SK-N-SH treated with all-trans-retinoic acid at 6 μM for 48 hours (cell line): Measurements from ENCODE around the gene SDC1.

Source experiments
- ATAC-seq: fragments of 200-7000 bp; cut with Tn5 transposase; 3 replicates; pipeline ENCODE4 v1.9.1; 2020; ENCODE audit warnings: mild to moderate bottlenecking, moderate library complexity
- ARNTL ChIP-seq: fragments of 450-650 bp; formaldehyde crosslinking; IDR thresholded peaks from 2 replicates; pipeline ENCODE4 v1.5.0; 2020; ENCODE audit warnings: low read depth, mild to moderate bottlenecking, moderate library complexity, borderline replicate concordance
- BACH2 ChIP-seq: fragments of 250-450 bp; sonication (Bioruptor Pico); IDR thresholded peaks from 2 replicates; pipeline ENCODE4 v1.9.0; 2021; ENCODE audit warnings: mild to moderate bottlenecking, borderline replicate concordance
- CSDC2 ChIP-seq: fragments of 250-450 bp; sonication (Bioruptor Pico); IDR thresholded peaks from 2 replicates; pipeline ENCODE4 v1.5.0; 2020; ENCODE audit warnings: mild to moderate bottlenecking, moderate library complexity
- ESRRG ChIP-seq: fragments of 250-450 bp; sonication (Bioruptor Pico); IDR thresholded peaks from 2 replicates; pipeline ENCODE4 v1.6.1; 2021; ENCODE audit warnings: mild to moderate bottlenecking
- ISL1 ChIP-seq: fragments of 250-450 bp; sonication (Bioruptor Pico); IDR thresholded peaks from 2 replicates; pipeline ENCODE4 v2.1.2; 2022; ENCODE audit warnings: mild to moderate bottlenecking, moderate library complexity
- OSR1 ChIP-seq: fragments of 250-450 bp; sonication (Bioruptor Pico); IDR thresholded peaks from 2 replicates; pipeline ENCODE4 v1.8.0; 2022; ENCODE audit warnings: moderate library complexity, mild to moderate bottlenecking, inconsistent platforms
- PPARA ChIP-seq: fragments of 250-450 bp; sonication (Bioruptor Pico); IDR thresholded peaks from 2 replicates; pipeline ENCODE4 v1.5.0; 2020; ENCODE audit warnings: mild to moderate bottlenecking, borderline replicate concordance
- RARB ChIP-seq: fragments of 250-450 bp; sonication (Bioruptor Pico); IDR thresholded peaks from 2 replicates; pipeline ENCODE4 v1.8.0; 2021; ENCODE audit warnings: mild to moderate bottlenecking, moderate library complexity
- SNAI2 ChIP-seq: fragments of 250-450 bp; sonication (Bioruptor Pico); IDR thresholded peaks from 2 replicates; pipeline ENCODE4 v1.5.0; 2020; ENCODE audit warnings: mild to moderate bottlenecking, moderate library complexity
- ZFP3 ChIP-seq: fragments of 250-450 bp; sonication (Bioruptor Pico); IDR thresholded peaks from 2 replicates; pipeline ENCODE4 v1.5.0; 2020; ENCODE audit warnings: mild to moderate bottlenecking, moderate library complexity
- ZFP30 ChIP-seq: fragments of 450-650 bp; formaldehyde crosslinking; IDR thresholded peaks from 2 replicates; pipeline ENCODE4 v1.5.0; 2022; ENCODE audit warnings: mild to moderate bottlenecking, moderate library complexity
- ZNF565 ChIP-seq: fragments of 450-650 bp; formaldehyde crosslinking; conservative IDR thresholded peaks from 2 replicates; pipeline ENCODE4 v1.5.0; 2020; ENCODE audit warnings: low read depth, mild to moderate bottlenecking, moderate library complexity
- ZNF70 ChIP-seq: fragments of 450-650 bp; formaldehyde crosslinking; IDR thresholded peaks from 2 replicates; pipeline ENCODE4 v1.5.0; 2020; ENCODE audit warnings: mild to moderate bottlenecking, moderate library complexity
- ZNF8 ChIP-seq: fragments of 450-650 bp; formaldehyde crosslinking; IDR thresholded peaks from 2 replicates; pipeline ENCODE4 v1.5.0; 2020; ENCODE audit warnings: mild to moderate bottlenecking, moderate library complexity
- TF ChIP-seq, protein P1 (sequence below): fragments of 250-450 bp; sonication (Bioruptor Pico); IDR thresholded peaks from 2 replicates; pipeline ENCODE4 v1.5.1; 2021; ENCODE audit warnings: mild to moderate bottlenecking, moderate library complexity
- TF ChIP-seq, protein P2 (sequence below): fragments of 250-450 bp; sonication (Bioruptor Pico); IDR thresholded peaks from 2 replicates; pipeline ENCODE4 v1.8.0; 2020; ENCODE audit warnings: mild to moderate bottlenecking, moderate library complexity, borderline replicate concordance
- TF ChIP-seq, protein P3 (sequence below): fragments of 250-450 bp; sonication (Bioruptor Pico); IDR thresholded peaks from 2 replicates; pipeline ENCODE4 v1.5.0; 2020; ENCODE audit warnings: mild to moderate bottlenecking, moderate library complexity
- TF ChIP-seq, protein P4 (sequence below): fragments of 250-450 bp; sonication (Bioruptor Pico); IDR thresholded peaks from 2 replicates; pipeline ENCODE4 v1.8.0; 2021; ENCODE audit warnings: low read depth, mild to moderate bottlenecking, moderate library complexity, borderline replicate concordance

Gene SDC1

DNA sequence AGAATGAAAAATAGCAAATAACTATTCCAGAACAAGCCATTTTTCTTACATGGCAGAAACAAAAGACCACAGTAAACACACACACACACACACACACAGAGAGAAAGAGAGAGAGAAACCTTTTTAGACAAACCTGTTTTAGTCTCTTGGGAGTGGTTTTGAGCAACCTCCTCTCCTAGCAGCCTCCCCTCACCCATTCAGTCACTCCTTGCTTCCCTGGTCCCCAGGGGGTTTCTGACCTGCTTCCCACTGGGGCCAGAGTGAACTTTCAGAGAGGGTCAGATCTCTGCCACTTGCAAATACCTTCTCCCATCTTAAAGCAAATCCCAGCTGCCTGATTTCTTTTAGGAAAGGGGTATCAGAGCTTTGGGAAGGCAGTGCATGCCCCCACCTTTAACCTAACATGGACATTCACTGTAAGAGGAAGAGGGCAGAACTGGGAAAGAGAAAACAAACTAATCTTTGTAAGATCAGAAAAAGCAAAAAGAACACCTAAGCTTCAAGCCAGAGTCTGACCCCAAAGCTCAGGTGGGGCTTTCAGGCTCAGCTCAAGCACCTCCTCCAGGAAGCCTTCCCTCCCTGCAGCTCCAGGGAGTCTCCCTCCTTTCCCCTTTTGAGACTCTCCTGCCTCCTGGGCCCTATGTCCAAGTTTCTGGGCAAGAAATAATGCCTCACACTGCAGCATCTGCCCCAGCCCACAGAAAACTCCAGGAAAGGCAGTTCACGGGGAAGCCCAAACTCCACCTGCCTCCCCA is 2.7 kb downstream of the SDC1 start:
- no peak for ATAC-seq
- TF ChIP-seq RARB (CRISPR knock-in tag) (no peak), OSR1 (no peak), ZNF565 (CRISPR knock-in tag) (no peak), PPARA (CRISPR knock-in tag) (no peak), SNAI2 (CRISPR knock-in tag) (no peak), CSDC2 (CRISPR knock-in tag) (no peak)
- TF ChIP-seq, protein P1, sequence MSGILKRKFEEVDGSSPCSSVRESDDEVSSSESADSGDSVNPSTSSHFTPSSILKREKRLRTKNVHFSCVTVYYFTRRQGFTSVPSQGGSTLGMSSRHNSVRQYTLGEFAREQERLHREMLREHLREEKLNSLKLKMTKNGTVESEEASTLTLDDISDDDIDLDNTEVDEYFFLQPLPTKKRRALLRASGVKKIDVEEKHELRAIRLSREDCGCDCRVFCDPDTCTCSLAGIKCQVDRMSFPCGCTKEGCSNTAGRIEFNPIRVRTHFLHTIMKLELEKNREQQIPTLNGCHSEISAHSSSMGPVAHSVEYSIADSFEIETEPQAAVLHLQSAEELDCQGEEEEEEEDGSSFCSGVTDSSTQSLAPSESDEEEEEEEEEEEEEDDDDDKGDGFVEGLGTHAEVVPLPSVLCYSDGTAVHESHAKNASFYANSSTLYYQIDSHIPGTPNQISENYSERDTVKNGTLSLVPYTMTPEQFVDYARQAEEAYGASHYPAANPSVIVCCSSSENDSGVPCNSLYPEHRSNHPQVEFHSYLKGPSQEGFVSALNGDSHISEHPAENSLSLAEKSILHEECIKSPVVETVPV (CRISPR knock-in tag), result no peak
- TF ChIP-seq, protein P2, sequence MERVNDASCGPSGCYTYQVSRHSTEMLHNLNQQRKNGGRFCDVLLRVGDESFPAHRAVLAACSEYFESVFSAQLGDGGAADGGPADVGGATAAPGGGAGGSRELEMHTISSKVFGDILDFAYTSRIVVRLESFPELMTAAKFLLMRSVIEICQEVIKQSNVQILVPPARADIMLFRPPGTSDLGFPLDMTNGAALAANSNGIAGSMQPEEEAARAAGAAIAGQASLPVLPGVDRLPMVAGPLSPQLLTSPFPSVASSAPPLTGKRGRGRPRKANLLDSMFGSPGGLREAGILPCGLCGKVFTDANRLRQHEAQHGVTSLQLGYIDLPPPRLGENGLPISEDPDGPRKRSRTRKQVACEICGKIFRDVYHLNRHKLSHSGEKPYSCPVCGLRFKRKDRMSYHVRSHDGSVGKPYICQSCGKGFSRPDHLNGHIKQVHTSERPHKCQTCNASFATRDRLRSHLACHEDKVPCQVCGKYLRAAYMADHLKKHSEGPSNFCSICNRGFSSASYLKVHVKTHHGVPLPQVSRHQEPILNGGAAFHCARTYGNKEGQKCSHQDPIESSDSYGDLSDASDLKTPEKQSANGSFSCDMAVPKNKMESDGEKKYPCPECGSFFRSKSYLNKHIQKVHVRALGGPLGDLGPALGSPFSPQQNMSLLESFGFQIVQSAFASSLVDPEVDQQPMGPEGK, result no peak

DNA sequence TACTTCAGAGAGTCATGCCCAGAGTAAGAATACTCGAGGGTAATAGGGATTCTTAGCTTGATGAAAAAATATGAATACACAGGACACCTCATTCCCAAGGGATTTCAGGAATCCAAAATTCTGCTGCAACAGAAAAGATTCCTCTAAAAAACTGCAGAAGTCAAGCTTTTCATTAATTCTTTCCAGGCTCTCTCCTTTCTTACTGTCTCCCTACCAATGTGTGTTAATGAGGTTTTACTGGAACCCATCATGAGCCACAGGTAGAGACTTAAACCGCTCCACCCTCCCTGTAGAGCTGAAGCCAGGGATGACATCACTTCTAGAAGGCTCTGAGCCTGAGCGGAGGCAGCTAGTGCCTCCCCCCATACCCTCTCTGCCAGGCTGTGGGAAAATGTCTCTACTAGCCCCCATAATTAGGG is 3.4 kb downstream of the SDC1 start:
- ATAC-seq, result peak; percentile 23
- TF ChIP-seq, protein P3, sequence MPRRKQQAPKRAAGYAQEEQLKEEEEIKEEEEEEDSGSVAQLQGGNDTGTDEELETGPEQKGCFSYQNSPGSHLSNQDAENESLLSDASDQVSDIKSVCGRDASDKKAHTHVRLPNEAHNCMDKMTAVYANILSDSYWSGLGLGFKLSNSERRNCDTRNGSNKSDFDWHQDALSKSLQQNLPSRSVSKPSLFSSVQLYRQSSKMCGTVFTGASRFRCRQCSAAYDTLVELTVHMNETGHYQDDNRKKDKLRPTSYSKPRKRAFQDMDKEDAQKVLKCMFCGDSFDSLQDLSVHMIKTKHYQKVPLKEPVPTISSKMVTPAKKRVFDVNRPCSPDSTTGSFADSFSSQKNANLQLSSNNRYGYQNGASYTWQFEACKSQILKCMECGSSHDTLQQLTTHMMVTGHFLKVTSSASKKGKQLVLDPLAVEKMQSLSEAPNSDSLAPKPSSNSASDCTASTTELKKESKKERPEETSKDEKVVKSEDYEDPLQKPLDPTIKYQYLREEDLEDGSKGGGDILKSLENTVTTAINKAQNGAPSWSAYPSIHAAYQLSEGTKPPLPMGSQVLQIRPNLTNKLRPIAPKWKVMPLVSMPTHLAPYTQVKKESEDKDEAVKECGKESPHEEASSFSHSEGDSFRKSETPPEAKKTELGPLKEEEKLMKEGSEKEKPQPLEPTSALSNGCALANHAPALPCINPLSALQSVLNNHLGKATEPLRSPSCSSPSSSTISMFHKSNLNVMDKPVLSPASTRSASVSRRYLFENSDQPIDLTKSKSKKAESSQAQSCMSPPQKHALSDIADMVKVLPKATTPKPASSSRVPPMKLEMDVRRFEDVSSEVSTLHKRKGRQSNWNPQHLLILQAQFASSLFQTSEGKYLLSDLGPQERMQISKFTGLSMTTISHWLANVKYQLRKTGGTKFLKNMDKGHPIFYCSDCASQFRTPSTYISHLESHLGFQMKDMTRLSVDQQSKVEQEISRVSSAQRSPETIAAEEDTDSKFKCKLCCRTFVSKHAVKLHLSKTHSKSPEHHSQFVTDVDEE (CRISPR knock-in tag), result no peak
- TF ChIP-seq RARB (CRISPR knock-in tag) (no peak), BACH2 (CRISPR knock-in tag) (no peak), ZNF565 (CRISPR knock-in tag) (no peak), ZFP30 (CRISPR knock-in tag) (no peak), ZNF70 (no peak), OSR1 (no peak), ZFP3 (CRISPR knock-in tag) (no peak; the same call in 1 of the 2 replicates), ARNTL (no peak), CSDC2 (CRISPR knock-in tag) (no peak), SNAI2 (CRISPR knock-in tag) (no peak), ZNF8 (CRISPR knock-in tag) (no peak), ISL1 (CRISPR knock-in tag) (no peak; the same call in 1 of the 2 replicates), ESRRG (CRISPR knock-in tag) (no peak)
- TF ChIP-seq, protein P4, sequence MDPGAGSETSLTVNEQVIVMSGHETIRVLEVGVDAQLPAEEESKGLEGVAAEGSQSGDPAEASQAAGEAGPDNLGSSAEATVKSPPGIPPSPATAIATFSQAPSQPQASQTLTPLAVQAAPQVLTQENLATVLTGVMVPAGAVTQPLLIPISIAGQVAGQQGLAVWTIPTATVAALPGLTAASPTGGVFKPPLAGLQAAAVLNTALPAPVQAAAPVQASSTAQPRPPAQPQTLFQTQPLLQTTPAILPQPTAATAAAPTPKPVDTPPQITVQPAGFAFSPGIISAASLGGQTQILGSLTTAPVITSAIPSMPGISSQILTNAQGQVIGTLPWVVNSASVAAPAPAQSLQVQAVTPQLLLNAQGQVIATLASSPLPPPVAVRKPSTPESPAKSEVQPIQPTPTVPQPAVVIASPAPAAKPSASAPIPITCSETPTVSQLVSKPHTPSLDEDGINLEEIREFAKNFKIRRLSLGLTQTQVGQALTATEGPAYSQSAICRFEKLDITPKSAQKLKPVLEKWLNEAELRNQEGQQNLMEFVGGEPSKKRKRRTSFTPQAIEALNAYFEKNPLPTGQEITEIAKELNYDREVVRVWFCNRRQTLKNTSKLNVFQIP (CRISPR knock-in tag), result no peak
- TF ChIP-seq, protein P2, result no peak
- TF ChIP-seq, protein P1 (CRISPR knock-in tag), result no peak
